GM23338 (cell line): ENCODE data around the gene LUC7L.

ENCODE experiments used
- CTCF ChIP-seq, 2 experiments: fragments of 200-600 bp in 1 of 2; sonication (generic) in 1 of 2; conservative IDR thresholded peaks; 2 replicates each; pipeline versions ENCODE4 v1.5.1 to v1.6.1; 2016 to 2017; ENCODE audit warnings: antibody characterized with exemption in 2 of 2, low read depth in 2 of 2, mild to moderate bottlenecking in 2 of 2, moderate library complexity in 1 of 2
- EZH2 ChIP-seq: fragments of 200-600 bp; sonication (generic); IDR thresholded peaks from one replicate; pipeline ENCODE4 v1.8.0; 2017; ENCODE audit warnings: antibody characterized with exemption, mild to moderate bottlenecking, low read depth; ENCODE audit not compliant: unreplicated experiment
- EZH2phosphoT487 ChIP-seq: fragments of 200-600 bp; sonication (generic); IDR thresholded peaks from one replicate; pipeline ENCODE4 v1.8.1; 2018; ENCODE audit warnings: antibody characterized with exemption; ENCODE audit not compliant: unreplicated experiment
- NANOG ChIP-seq: IDR thresholded peaks from 2 replicates; pipeline ENCODE4 v1.6.1; 2016; ENCODE audit warnings: antibody characterized with exemption, borderline replicate concordance
- POLR2AphosphoS5 ChIP-seq: IDR thresholded peaks from 2 replicates; pipeline ENCODE4 v1.6.1; 2016; ENCODE audit warnings: antibody characterized with exemption, low read depth
- REST ChIP-seq: IDR thresholded peaks from one replicate; pipeline ENCODE4 v1.6.1; 2018; ENCODE audit warnings: antibody characterized with exemption; ENCODE audit not compliant: unreplicated experiment

GRCh38 chr16:268141-269053 lies 39.1 kb upstream of the LUC7L start:
- TF ChIP-seq EZH2, result no peak
- TF ChIP-seq EZH2phosphoT487, result no peak
- no peak for TF ChIP-seq CTCF (conservative IDR thresholded peaks at IDR 0.05; ENCODE audit: low read depth in 2 of 2)
- TF ChIP-seq POLR2AphosphoS5, result no peak
- TF ChIP-seq NANOG, result no peak
- no peak for TF ChIP-seq REST
